GM06990 (cell line): ENCODE measurements around the gene KRAS.

ENCODE experiments used
- DNase-seq: peaks from one replicate; pipeline ENCODE4 v3.0.0-alpha.2; 2011; ENCODE audit not compliant: insufficient read length; ENCODE audit errors: extremely low read depth
- H3K27me3 ChIP-seq: replicated peaks from 2 replicates; pipeline ENCODE4 v1.6.0; 2011; ENCODE audit warnings: low read length; ENCODE audit not compliant: control insufficient read depth, insufficient read depth
- H3K36me3 ChIP-seq: 2 replicates; pipeline ENCODE4 v1.5.1; 2011; ENCODE audit warnings: low read length; ENCODE audit not compliant: control insufficient read depth, insufficient read depth
- H3K4me3 ChIP-seq: replicated peaks from 2 replicates; pipeline ENCODE4 v1.5.1; 2011; ENCODE audit warnings: low read depth, mild to moderate bottlenecking, control low read depth, low read length
- CTCF ChIP-seq: IDR thresholded peaks from 2 replicates; pipeline ENCODE4 v1.5.1; 2011; ENCODE audit warnings: low read length, control low read depth, mild to moderate bottlenecking, inconsistent platforms; ENCODE audit not compliant: insufficient read depth, poor library complexity, severe bottlenecking

Gene KRAS

GRCh38 chr12:25236626-25237025 lies 14.1 kb downstream of the KRAS start:
- no peak for TF ChIP-seq CTCF
- Histone ChIP-seq H3K4me3 (no peak overlapping the region), H3K27me3 (no peaks in the 10 kb centered on the region), H3K36me3 (no peaks in the 10 kb centered on the region; the same call in 1 of the 2 replicates)
- DNase-seq = no peak

- no peak for TF ChIP-seq CTCF
- DNase-seq = no peak
- Histone ChIP-seq H3K36me3 (no peaks in the 10 kb centered on the region; the same call in 1 of the 2 replicates), H3K27me3 (no peaks in the 10 kb centered on the region), H3K4me3 (no peak overlapping the region)
Observed at GRCh38 chr12:25236190-25236589, 14.5 kb downstream of the KRAS start.

- DNase-seq = no peak
- no peak overlapping the region for H3K4me3 ChIP-seq
- H3K36me3 ChIP-seq = no peaks in the 10 kb centered on the region
- no peaks in the 10 kb centered on the region for H3K27me3 ChIP-seq
- no peak for TF ChIP-seq CTCF
Observed at GRCh38 chr12:25213338-25213737, 37.4 kb downstream of the KRAS start.

- no peak for DNase-seq
- no peaks in the 10 kb centered on the region for H3K27me3 ChIP-seq
- no peaks in the 10 kb centered on the region; the same call in 1 of the 2 replicates for H3K36me3 ChIP-seq
- TF ChIP-seq CTCF = no peak
- no peak overlapping the region for H3K4me3 ChIP-seq
Observed at GRCh38 chr12:25208554-25208953, 42.2 kb downstream of the KRAS start.

GRCh38 chr12:25207846-25208245 lies 42.9 kb downstream of the KRAS start:
- H3K36me3 ChIP-seq = no peaks in the 10 kb centered on the region; the same call in 1 of the 2 replicates

More at GRCh38 chr12:25207846-25208245, 42.9 kb downstream of the KRAS start:
- no peaks in the 10 kb centered on the region for H3K27me3 ChIP-seq
- TF ChIP-seq CTCF = no peak
- no peak overlapping the region for H3K4me3 ChIP-seq
- DNase-seq = no peak
